Central memory CD8-positive, alpha-beta T cell (primary cell): ENCODE results near the gene PAPPA.

Experiments
- ATAC-seq: fragments of 150-1000 bp; cut with Tn5 transposase; replicated peaks from 2 replicates; pipeline ENCODE4 v1.10.0; 2022; ENCODE audit warnings: mild to moderate bottlenecking, moderate FRiP score, moderate number of reproducible peaks; ENCODE audit not compliant: poor library complexity, severe bottlenecking; ENCODE audit errors: extremely low read depth
- DNase-seq, 2 donors: peaks; one replicate each; pipeline ENCODE4 v3.0.0; 2021; ENCODE audit warnings: low spot score in 2 of 2
- H3K27ac Mint-ChIP-seq: one replicate; pipeline ENCODE4 v1.8.0; 2022; ENCODE audit warnings: low read depth, mild to moderate bottlenecking, moderate library complexity, mixed read lengths
- H3K27me3 Mint-ChIP-seq: one replicate; pipeline ENCODE4 v1.8.0; 2022; ENCODE audit warnings: mixed read lengths
- H3K36me3 Mint-ChIP-seq: one replicate; pipeline ENCODE4 v1.8.0; 2022; ENCODE audit warnings: mild to moderate bottlenecking, moderate library complexity, mixed read lengths; ENCODE audit not compliant: insufficient read depth
- H3K4me1 Mint-ChIP-seq: one replicate; pipeline ENCODE4 v1.8.0; 2022; ENCODE audit warnings: mixed read lengths
- H3K4me3 Mint-ChIP-seq: one replicate; pipeline ENCODE4 v1.8.0; 2022; ENCODE audit warnings: mild to moderate bottlenecking, moderate library complexity, mixed read lengths
- H3K9me3 Mint-ChIP-seq: one replicate; pipeline ENCODE4 v1.8.0; 2022; ENCODE audit warnings: mixed read lengths

Gene PAPPA

GRCh38 chr9:116282597-116282996 is 129.0 kb downstream of the PAPPA start:
- Mint-ChIP-seq H3K4me1 (no peaks in the 10 kb centered on the region), H3K27me3 (peaks cover 7% of the 10 kb centered on the region), H3K27ac (no peak overlapping the region), H3K4me3 (no peak overlapping the region), H3K36me3 (no peaks in the 10 kb centered on the region), H3K9me3 (no peaks in the 10 kb centered on the region)
- ATAC-seq (no peak), DNase-seq (no peak)

DNA sequence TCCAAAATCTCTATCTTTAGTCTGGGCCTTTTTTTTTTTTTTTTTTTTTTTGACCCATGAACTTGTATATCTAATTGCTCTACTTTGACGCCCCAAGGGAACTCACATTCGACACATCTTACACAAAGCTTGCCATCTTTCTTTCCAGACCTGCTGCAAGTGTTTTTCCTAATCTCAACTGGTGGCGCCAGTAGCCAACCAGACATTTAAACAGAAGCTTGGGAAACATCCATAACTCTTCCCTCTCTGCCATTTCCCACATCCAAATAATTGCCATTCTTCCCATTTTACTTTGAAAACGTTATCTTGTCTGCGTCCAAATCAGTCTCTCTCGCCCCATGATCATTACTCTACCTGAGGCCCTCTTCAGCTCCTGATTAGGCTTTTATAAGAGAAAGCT is 130.9 kb downstream of the PAPPA start:
- Mint-ChIP-seq H3K27ac (no peak overlapping the region), H3K36me3 (no peaks in the 10 kb centered on the region), H3K4me3 (no peak overlapping the region), H3K9me3 (no peaks in the 10 kb centered on the region), H3K27me3 (peaks cover 7% of the 10 kb centered on the region), H3K4me1 (no peaks in the 10 kb centered on the region)
- DNase-seq (no peak), ATAC-seq (no peak)

GRCh38 chr9:116285320-116285719 is 131.7 kb downstream of the PAPPA start:
- Mint-ChIP-seq H3K36me3 (no peaks in the 10 kb centered on the region), H3K4me1 (no peaks in the 10 kb centered on the region), H3K27ac (no peak overlapping the region), H3K9me3 (no peaks in the 10 kb centered on the region), H3K4me3 (no peak overlapping the region), H3K27me3 (peaks cover 7% of the 10 kb centered on the region)
- DNase-seq: no peak
- no peak for ATAC-seq

DNA sequence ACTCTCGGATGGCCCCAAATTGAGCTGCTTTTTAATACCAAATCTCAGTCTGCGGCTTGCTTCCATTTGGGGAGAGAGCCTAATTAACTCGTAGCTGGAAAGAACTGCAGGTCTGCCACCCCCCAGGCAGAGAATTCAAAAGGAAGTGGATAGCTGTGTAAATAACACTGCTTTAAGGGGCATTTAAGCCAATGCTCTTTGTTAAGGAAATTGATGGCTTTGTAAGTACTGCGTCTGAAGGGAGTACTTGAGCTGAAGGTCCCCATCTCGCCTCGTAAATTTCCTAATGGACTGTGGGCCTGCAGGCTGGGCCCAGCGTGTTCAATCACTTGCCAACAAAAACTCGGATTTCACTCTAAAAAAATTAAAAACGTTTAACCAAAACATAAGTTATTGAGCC is 132.7 kb downstream of the PAPPA start:
- Mint-ChIP-seq H3K9me3 (peaks cover 5% of the 10 kb centered on the region), H3K36me3 (no peaks in the 10 kb centered on the region), H3K4me3 (no peak overlapping the region), H3K4me1 (no peaks in the 10 kb centered on the region), H3K27me3 (peaks cover 7% of the 10 kb centered on the region), H3K27ac (no peak overlapping the region)
- DNase-seq: no peak
- no peak for ATAC-seq

DNA sequence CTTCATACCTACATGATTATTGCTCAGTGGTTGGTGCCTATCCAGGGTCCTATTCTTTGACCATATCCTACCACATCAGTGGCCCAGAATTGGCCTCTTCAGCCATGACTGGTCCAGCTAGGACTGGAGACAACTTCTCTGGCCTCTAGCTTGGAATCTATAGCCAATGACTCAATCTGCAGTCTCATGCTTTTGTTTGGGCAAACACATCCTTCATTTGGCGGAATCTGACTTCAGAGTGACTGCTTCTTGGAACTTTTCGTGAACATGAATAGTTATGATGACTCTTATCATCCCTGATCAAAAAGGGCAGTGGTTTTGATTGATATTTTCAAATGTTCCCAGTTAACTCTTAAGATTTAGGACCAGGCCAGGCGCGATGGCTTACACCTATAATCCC is 134.1 kb downstream of the PAPPA start:
- no peak for ATAC-seq
- no peak overlapping the region for H3K4me3 Mint-ChIP-seq
- no peaks in the 10 kb centered on the region for H3K36me3 Mint-ChIP-seq
- H3K9me3 Mint-ChIP-seq: peaks cover 5% of the 10 kb centered on the region
- no peaks in the 10 kb centered on the region for H3K4me1 Mint-ChIP-seq
- H3K27me3 Mint-ChIP-seq: peaks cover 7% of the 10 kb centered on the region
- no peak overlapping the region for H3K27ac Mint-ChIP-seq
- no peak for DNase-seq

DNA sequence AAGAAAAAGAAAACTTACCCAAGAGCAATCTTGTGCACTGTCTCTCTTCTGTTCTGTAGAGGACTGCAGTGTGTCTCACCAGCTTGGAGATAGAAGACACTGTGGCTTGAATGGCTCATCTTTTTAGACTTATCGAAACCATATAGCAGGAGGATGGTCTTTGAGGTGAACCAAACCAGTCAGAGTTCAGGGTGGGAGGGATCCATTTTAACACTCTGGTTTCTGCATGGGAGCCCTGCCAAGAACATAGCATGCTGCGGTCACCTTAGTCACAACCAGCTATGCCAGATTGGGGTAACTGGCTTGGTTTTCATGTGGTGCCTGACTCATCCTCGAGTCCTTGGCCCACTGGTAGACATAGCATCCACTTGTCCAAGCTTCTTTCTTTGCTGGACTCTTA is 135.1 kb downstream of the PAPPA start:
- Mint-ChIP-seq H3K27me3 (peaks cover 7% of the 10 kb centered on the region), H3K4me3 (no peak overlapping the region), H3K27ac (no peak overlapping the region), H3K4me1 (no peaks in the 10 kb centered on the region), H3K36me3 (no peaks in the 10 kb centered on the region), H3K9me3 (peaks cover 5% of the 10 kb centered on the region)
- DNase-seq: no peak
- ATAC-seq: no peak

GRCh38 chr9:116297346-116297745 is 143.8 kb downstream of the PAPPA start:
- Mint-ChIP-seq H3K4me1 (no peaks in the 10 kb centered on the region), H3K36me3 (no peaks in the 10 kb centered on the region), H3K27me3 (no peaks in the 10 kb centered on the region), H3K9me3 (peaks cover 5% of the 10 kb centered on the region), H3K27ac (no peak overlapping the region), H3K4me3 (no peak overlapping the region)
- ATAC-seq (no peak), DNase-seq (no peak)

GRCh38 chr9:116298249-116298648 is 144.7 kb downstream of the PAPPA start:
- Mint-ChIP-seq H3K27ac (no peak overlapping the region), H3K36me3 (no peaks in the 10 kb centered on the region), H3K9me3 (peaks cover 5% of the 10 kb centered on the region), H3K4me3 (no peak overlapping the region), H3K4me1 (no peaks in the 10 kb centered on the region), H3K27me3 (no peaks in the 10 kb centered on the region)
- ATAC-seq (no peak), DNase-seq (no peak)

DNA sequence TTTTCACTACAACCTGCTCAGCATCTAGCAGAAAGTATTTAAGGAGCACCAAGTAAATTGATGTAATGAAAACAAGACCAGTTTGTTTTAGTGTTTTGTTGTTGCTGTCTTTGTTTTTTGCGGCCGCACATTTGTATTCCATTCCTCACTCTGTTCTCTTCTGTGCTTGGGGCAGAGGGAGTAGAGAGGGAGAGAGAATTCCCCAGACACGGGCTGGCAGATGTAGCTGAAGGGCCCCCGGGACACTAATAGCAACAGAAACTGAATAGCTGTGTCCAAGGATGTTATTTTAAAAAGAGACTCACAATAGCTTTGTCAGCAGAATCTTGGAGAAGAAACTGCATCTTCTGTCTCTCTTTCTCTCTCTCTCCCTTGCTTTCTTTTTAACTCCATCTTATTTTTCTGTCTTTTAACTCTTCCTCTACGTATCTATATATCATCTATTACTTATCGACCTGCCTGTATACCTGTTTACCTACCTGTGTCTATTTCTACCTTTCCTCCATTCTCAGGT is 145.3 kb downstream of the PAPPA start:
- DNase-seq (no peak), ATAC-seq (no peak)
- Mint-ChIP-seq H3K4me3 (no peak overlapping the region), H3K27ac (no peak overlapping the region), H3K36me3 (no peaks in the 10 kb centered on the region), H3K9me3 (peaks cover 5% of the 10 kb centered on the region), H3K27me3 (no peaks in the 10 kb centered on the region), H3K4me1 (no peaks in the 10 kb centered on the region)

DNA sequence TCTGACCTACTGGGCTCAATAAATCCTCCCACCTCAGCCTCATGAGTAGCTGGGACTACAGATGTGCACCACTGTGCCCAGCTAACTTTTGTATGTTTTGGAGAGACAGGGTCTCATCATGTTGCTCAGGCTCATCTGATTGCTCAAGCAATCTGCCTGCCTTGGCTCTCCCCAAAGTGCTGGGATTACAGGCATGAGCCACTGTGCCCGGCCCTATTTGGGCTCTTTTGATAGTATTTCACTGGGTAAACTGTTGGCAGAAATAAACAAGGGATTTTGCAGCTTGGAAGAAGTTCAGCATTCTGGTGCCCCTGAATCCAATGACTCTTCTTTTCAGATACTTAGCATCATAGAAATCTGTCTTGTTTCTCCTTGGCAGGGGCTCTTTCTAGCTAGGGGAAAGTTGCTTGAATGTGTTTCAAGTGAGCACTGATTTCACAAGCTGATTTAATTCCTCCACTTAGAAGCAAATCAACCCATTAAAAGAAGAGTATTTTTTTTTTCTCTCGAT is 146.8 kb downstream of the PAPPA start:
- Mint-ChIP-seq H3K9me3 (peaks cover 5% of the 10 kb centered on the region), H3K4me3 (no peak overlapping the region), H3K27me3 (no peaks in the 10 kb centered on the region), H3K36me3 (no peaks in the 10 kb centered on the region), H3K4me1 (no peaks in the 10 kb centered on the region), H3K27ac (no peak overlapping the region)
- ATAC-seq (no peak), DNase-seq (no peak)

GRCh38 chr9:116303270-116303669 is 149.7 kb downstream of the PAPPA start:
- Mint-ChIP-seq H3K4me1 (no peaks in the 10 kb centered on the region), H3K27ac (no peak overlapping the region), H3K36me3 (no peaks in the 10 kb centered on the region), H3K9me3 (no peaks in the 10 kb centered on the region), H3K4me3 (no peak overlapping the region), H3K27me3 (no peaks in the 10 kb centered on the region)
- DNase-seq (no peak), ATAC-seq (no peak)

DNA sequence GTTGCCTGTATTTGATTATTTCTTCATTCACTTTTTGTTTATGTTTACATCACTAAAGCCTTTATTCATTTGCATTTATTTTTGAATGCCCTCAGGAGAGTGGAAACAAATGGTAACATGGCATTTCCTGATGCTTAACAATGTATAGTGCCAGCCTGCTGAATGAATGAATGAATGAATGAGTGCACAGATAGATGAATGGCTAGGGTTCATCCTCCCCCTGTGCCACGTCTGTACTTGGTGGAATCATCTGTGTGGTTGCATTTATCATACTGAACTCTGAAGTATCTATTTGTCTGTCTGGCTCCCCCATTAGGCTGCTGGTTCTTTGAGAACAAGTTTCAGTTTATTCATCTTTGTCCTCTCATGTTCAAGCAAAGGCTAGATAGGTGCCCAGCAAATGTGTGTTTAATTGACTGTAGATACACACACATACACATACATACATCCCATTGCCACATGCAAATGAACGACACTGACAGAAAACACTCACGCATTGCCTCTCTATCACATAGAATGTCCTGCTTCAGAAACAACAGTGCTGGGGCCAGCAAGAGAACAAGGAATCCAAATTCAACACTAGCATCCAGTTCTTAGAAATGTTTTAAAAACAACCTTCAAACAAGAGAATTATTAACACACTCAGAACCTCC is 150.4 kb downstream of the PAPPA start:
- H3K9me3 Mint-ChIP-seq: no peaks in the 10 kb centered on the region
- no peak overlapping the region for H3K4me3 Mint-ChIP-seq
- DNase-seq (no peak), ATAC-seq (no peak)
- no peaks in the 10 kb centered on the region for H3K27me3 Mint-ChIP-seq
- no peaks in the 10 kb centered on the region for H3K4me1 Mint-ChIP-seq
- no peaks in the 10 kb centered on the region for H3K36me3 Mint-ChIP-seq
- H3K27ac Mint-ChIP-seq: no peak overlapping the region

DNA sequence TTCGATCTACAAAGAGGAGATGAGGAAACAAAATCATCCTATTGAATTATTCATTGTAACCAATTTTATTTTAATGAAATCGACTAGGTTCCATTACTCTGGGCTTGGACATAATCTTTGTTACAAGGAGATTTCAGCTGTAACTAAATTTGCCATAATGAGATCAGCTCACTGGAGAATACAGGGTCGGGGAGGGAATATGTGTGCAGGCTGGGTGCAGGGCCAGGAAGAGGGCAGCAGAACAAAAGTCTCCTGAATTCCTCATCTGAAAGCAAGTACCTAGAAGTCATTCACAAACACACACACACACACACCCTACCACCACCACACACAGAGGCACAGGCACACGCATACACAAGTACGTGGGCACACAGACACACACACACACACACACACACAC is 151.2 kb downstream of the PAPPA start:
- H3K4me1 Mint-ChIP-seq: no peaks in the 10 kb centered on the region
- no peak overlapping the region for H3K27ac Mint-ChIP-seq
- no peak for ATAC-seq
- H3K4me3 Mint-ChIP-seq: no peak overlapping the region
- H3K27me3 Mint-ChIP-seq: no peaks in the 10 kb centered on the region
- H3K9me3 Mint-ChIP-seq: no peaks in the 10 kb centered on the region
- no peak for DNase-seq
- H3K36me3 Mint-ChIP-seq: no peaks in the 10 kb centered on the region
